ENCODE results near the gene PTPRE. TPM values are rescaled to one million over a fixed set of nuclear protein-coding genes. Genes with fewer than 3 reads are reported as not detected.

Gene PTPRE
- total RNA-seq, 4 donors from 2014 or later, result 9.8 to 24.9 (median 22.7) TPM

DNA sequence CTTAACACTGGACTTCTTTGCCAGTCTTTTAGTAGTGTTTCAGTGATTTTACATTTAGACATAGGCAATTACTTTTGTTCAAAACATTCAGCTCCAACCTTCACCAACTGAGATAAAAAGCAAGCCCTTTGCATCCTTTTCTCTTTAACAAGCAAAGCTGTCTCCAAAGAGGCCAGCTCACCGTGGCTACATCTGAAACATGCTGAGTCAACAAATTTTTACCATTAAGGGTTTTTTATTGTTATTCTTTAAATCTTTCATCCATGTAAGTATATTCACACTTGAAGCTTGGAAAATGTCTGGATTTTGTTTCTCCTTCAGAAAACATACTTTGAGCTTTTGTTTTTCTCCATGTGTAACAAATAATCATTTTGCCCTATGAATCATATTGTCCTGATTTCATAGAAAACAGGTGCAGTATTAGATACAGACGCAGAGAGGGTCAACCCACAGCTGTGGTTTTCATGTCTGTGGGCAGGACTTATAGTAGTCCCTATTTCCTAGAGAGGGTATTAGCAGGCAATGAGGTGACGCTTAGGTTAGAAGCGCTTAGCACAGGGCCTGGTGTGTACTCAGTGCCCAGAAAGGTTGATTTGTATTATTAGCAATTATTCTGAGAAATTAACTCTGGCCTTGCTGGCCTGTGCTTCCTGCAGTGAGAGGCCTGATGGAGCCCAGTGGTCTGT, 119.9 kb downstream of the PTPRE start:
- H3K27ac ChIP-seq, result no peak overlapping the region
- H3K4me3 ChIP-seq, result no peak overlapping the region
- no peaks in the 10 kb centered on the region for H3K9me3 ChIP-seq
- 33 to 68% methylated on average over 2 to 4 of the region's 4 CpGs for WGBS, 2 donors
- no peaks in the 10 kb centered on the region for H3K36me3 ChIP-seq
- H3K4me1 ChIP-seq, result no peaks in the 10 kb centered on the region
- H3K27me3 ChIP-seq, result peaks cover 0 to 3% (median 0%) of the 10 kb centered on the region in 4 donors
- no peak for DNase-seq
- intact Hi-C loops (cut with DNase I), result no loop called here
- no peak for TF ChIP-seq POLR2A (IDR thresholded peaks at IDR 0.05)
- TF ChIP-seq, protein P1, sequence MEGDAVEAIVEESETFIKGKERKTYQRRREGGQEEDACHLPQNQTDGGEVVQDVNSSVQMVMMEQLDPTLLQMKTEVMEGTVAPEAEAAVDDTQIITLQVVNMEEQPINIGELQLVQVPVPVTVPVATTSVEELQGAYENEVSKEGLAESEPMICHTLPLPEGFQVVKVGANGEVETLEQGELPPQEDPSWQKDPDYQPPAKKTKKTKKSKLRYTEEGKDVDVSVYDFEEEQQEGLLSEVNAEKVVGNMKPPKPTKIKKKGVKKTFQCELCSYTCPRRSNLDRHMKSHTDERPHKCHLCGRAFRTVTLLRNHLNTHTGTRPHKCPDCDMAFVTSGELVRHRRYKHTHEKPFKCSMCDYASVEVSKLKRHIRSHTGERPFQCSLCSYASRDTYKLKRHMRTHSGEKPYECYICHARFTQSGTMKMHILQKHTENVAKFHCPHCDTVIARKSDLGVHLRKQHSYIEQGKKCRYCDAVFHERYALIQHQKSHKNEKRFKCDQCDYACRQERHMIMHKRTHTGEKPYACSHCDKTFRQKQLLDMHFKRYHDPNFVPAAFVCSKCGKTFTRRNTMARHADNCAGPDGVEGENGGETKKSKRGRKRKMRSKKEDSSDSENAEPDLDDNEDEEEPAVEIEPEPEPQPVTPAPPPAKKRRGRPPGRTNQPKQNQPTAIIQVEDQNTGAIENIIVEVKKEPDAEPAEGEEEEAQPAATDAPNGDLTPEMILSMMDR (IDR thresholded peaks at IDR 0.05), result no peak

DNA sequence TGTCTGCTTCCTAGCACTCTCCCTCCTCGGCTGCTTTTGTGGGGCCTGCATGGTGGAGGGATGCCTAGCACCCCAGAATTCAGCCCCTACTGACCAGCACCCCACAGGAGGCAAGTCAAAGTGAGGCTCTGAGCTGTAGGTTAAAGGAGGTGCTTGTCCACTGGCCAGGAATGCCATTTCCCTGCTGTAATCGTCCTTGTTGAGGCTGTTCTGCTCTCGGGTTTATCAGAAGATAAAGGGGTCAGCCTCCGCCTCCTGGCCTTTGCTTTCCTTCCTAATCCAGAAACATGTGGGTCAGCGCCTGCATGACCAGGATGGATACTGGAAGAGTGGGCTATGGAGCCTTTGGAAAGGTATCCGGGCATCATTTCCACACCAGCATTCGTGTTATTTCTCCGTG, 120.4 kb downstream of the PTPRE start:
- 78 to 82% methylated on average over 4 to 6 of the region's 8 CpGs for WGBS, 2 donors
- Histone ChIP-seq H3K36me3 (no peaks in the 10 kb centered on the region), H3K9me3 (no peaks in the 10 kb centered on the region), H3K4me3 (no peak overlapping the region), H3K27ac (no peak overlapping the region), H3K4me1 (no peaks in the 10 kb centered on the region), H3K27me3 (peaks cover 0 to 3% (median 0%) of the 10 kb centered on the region in 4 donors)
- no peak for TF ChIP-seq POLR2A (IDR thresholded peaks at IDR 0.05)
- TF ChIP-seq, protein P1 (IDR thresholded peaks at IDR 0.05), result no peak
- no peak for DNase-seq
- intact Hi-C loops (cut with DNase I), result no loop called here

DNA sequence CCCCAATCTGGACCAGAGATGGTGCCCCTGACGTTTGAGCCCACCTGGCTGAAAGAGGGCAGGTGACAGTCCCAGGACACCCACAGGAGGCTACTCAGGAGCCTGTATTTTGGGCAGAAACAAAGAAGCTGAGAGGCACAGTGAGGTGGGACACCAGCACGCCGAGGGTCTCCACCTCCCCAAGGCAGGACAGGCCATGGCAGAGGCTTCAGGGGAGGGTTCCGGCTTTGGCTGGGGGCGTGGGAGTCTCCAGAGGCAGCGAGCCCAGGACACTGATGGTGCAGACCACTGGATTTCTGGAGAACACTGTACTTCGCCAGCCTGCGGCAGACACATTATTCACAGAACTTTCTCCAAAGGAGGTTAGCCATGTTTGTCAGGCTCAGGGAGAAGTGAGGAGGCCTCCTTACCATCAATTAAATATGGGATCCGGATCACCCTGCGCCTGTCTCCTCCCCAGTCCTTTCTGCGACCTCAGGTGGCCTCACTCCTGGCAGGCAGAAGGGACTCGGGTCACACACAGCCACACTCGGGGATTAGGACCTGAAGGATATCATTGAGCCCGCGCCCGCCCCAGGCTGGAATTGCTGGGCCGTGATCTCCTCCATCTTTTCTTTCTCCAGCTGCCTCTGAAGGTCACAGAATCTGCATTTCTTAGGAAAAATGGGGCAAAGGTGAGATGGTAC, 121.1 kb downstream of the PTPRE start:
- no peak overlapping the region for H3K27ac ChIP-seq
- TF ChIP-seq, protein P1 (IDR thresholded peaks at IDR 0.05), result no peak
- no peak for TF ChIP-seq POLR2A (IDR thresholded peaks at IDR 0.05)
- no peaks in the 10 kb centered on the region for H3K4me1 ChIP-seq
- WGBS, 2 donors, result 83 to 88% methylated on average over 11 to 12 of the region's 17 CpGs
- peaks cover 0 to 3% (median 0%) of the 10 kb centered on the region in 4 donors for H3K27me3 ChIP-seq
- no peak for DNase-seq
- no peaks in the 10 kb centered on the region for H3K9me3 ChIP-seq
- H3K36me3 ChIP-seq, result no peaks in the 10 kb centered on the region
- no peak overlapping the region for H3K4me3 ChIP-seq
- intact Hi-C loops (cut with DNase I), result no loop called here

DNA sequence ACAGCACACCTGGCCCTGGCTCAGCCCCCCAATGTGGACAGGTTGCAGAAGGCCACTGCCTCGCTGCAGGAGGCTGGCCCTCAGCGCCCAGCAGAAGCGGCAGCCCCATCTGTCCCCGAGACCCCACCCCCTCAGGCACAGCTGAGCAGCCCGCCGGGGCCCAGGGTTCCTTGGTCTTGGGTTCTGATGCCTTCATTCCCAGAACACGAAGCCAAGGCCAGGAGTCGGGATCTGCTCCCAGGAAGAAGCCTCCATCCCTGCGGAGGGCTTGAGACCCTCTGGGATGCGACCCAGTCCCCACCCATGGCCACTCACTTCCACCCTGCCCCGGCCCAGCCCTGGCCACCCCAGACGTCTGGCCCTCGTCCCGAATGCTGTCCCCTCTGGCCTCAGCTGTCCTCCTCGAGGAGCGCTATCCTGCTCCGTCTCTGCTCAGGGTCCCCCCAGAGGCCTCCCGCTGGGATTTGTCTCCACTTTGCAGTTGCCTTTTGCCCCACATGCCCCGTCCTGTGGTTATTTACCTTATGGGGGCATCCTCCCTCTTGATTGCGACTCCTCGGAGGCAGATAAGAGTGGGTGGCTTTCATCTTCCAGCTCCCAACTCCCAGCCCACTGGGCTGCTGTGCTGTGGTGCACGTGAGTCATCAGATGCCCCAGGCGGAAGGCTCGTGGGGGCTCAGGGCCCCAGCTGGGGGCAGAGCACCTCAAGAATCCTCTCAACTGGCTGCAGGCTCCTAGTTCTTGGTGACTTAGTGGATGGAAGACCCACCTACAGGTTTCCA, 121.8 kb downstream of the PTPRE start:
- DNase-seq, result no peak
- no peak overlapping the region for H3K27ac ChIP-seq
- intact Hi-C loops (cut with DNase I), result no loop called here
- no peaks in the 10 kb centered on the region for H3K36me3 ChIP-seq
- 72 to 81% methylated on average over 16 to 19 of the region's 24 CpGs for WGBS, 2 donors
- H3K4me1 ChIP-seq, result no peaks in the 10 kb centered on the region
- no peak overlapping the region for H3K4me3 ChIP-seq
- H3K9me3 ChIP-seq, result no peaks in the 10 kb centered on the region
- TF ChIP-seq, protein P1 (IDR thresholded peaks at IDR 0.05), result no peak
- no peak for TF ChIP-seq POLR2A (IDR thresholded peaks at IDR 0.05)
- H3K27me3 ChIP-seq, result peaks cover 0 to 3% (median 0%) of the 10 kb centered on the region in 4 donors

DNA sequence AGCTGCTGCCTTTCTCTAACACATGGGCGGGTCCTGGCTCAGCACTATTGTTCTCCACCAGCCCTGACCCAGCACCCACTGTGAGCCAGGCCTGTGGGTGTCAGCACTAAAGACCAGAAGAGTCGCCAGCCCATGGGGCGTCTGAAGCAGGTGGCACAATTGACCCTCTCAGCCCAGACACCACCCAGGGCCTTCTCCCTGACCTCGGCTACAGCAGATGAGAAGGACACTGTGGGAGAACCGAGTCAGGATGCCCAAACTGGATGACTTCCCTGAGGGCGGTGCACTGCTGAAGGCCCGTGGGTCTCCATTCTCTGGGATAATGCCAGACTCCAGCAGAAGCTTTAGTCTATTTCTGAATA, 122.4 kb downstream of the PTPRE start:
- Histone ChIP-seq H3K27ac (no peak overlapping the region), H3K36me3 (no peaks in the 10 kb centered on the region), H3K9me3 (no peaks in the 10 kb centered on the region), H3K4me1 (no peaks in the 10 kb centered on the region), H3K4me3 (no peak overlapping the region), H3K27me3 (peaks cover 0 to 3% (median 0%) of the 10 kb centered on the region in 4 donors)
- intact Hi-C loops (cut with DNase I), result no loop called here
- TF ChIP-seq POLR2A (IDR thresholded peaks at IDR 0.05), result no peak
- TF ChIP-seq, protein P1 (IDR thresholded peaks at IDR 0.05), result no peak
- no peak for DNase-seq
- 30 to 50% methylated on average over 2 to 4 of the region's 7 CpGs for WGBS, 2 donors
